HepG2 (cell line): Measurements from ENCODE around the gene B4GALT3. TPM values are rescaled to one million over a fixed set of nuclear protein-coding genes. Genes with fewer than 3 reads are reported as not detected.

Source experiments
- NAIF1 ChIP-seq: sonication (generic); formaldehyde crosslinking; IDR thresholded peaks from 2 replicates; pipeline ENCODE4 v1.5.0; 2020; ENCODE audit warnings: mild to moderate bottlenecking, missing genetic modification reagents, borderline replicate concordance
- NPAS2 ChIP-seq: sonication (generic); formaldehyde crosslinking; IDR thresholded peaks from 2 replicates; pipeline ENCODE4 v1.8.0; 2022; ENCODE audit warnings: mild to moderate bottlenecking, missing genetic modification reagents, borderline replicate concordance
- RELA ChIP-seq: sonication (generic); formaldehyde crosslinking; IDR thresholded peaks from 2 replicates; pipeline ENCODE4 v1.4.0; 2020; ENCODE audit warnings: missing genetic modification reagents
- polyA plus RNA-seq, 8 experiments: library from polyadenylated mRNA; depleted of rRNA in 3 of 8; stranded (reverse) in 7 of 8; unstranded in 1 of 8; fragments of >200 nt; fragmentation: Illumina TruSeq in 4 of 8; extraction: Trizol in 4 of 8; gene quantifications; 2 replicates each; pipeline versions ENCODE4 v1.2.1 to v1.2.3, GENCODE V29; 2011 to 2016; ENCODE audit warnings: low read depth in 4 of 8, missing spikeins in 1 of 8, mixed read lengths in 1 of 8; ENCODE audit not compliant: insufficient read depth in 1 of 8
- total RNA-seq, 5 experiments: library from RNA; depleted of rRNA; stranded (reverse); fragments of >200 nt; fragmentation: Illumina TruSeq; extraction: Trizol; gene quantifications; 2 replicates each; pipeline ENCODE4 v1.2.3, GENCODE V29; 2016; ENCODE audit warnings: low read depth in 1 of 5
- TF ChIP-seq, protein P1 (sequence below): IDR thresholded peaks from 2 replicates; pipeline ENCODE4 v1.6.1; 2016
- TF ChIP-seq, protein P2 (sequence below): sonication (generic); formaldehyde crosslinking; IDR thresholded peaks from 2 replicates; pipeline ENCODE4 v1.4.0; 2020; ENCODE audit warnings: mild to moderate bottlenecking, missing genetic modification reagents
- TF ChIP-seq, protein P3 (sequence below): sonication (generic); formaldehyde crosslinking; IDR thresholded peaks from 2 replicates; pipeline ENCODE4 v1.5.1; 2020; ENCODE audit warnings: missing genetic modification reagents, mild to moderate bottlenecking, borderline replicate concordance

Gene B4GALT3
- total and polyA plus RNA-seq, 2 of the 13 experiments (the other 11 are each of a cell fraction or from before 2014, with no cell fraction given), result 35.6 to 40.4 TPM

DNA sequence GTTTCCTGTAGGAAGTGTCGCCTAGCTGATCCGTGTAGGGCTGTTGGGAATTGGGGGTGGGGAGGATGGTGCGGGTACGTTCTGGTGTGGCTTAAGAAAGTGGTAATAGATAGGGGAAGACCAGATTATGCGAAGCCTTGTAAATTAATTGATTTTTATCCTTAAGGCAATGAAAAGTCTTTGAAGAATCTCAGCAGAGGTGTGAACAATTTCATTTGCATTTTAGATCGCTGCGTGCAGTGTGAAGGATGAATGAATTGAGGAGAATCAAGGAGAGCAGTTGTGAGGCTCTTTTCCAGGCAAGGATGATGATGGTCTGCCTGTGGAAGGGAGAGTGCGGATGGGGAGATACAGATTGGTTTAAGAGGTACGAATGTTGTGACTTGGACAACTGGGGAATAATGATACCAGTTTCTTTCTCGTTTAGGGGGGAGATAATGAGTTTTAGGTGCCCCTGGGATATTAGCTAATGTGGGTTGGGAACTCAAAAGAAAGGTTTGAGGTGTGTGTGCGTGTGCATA is 44.0 kb downstream of the B4GALT3 start (continued):
- TF ChIP-seq NAIF1 (CRISPR knock-in tag), result 0 out of 2 replicates have a peak, but pooled peaks have one; percentile 8
- no peak for TF ChIP-seq RELA
- TF ChIP-seq, protein P1, sequence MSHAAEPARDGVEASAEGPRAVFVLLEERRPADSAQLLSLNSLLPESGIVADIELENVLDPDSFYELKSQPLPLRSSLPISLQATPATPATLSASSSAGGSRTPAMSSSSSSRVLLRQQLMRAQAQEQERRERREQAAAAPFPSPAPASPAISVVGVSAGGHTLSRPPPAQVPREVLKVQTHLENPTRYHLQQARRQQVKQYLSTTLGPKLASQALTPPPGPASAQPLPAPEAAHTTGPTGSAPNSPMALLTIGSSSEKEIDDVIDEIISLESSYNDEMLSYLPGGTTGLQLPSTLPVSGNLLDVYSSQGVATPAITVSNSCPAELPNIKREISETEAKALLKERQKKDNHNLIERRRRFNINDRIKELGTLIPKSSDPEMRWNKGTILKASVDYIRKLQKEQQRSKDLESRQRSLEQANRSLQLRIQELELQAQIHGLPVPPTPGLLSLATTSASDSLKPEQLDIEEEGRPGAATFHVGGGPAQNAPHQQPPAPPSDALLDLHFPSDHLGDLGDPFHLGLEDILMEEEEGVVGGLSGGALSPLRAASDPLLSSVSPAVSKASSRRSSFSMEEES, result 0 out of 2 replicates have a peak, but pooled peaks have one; percentile 6
- TF ChIP-seq, protein P2, sequence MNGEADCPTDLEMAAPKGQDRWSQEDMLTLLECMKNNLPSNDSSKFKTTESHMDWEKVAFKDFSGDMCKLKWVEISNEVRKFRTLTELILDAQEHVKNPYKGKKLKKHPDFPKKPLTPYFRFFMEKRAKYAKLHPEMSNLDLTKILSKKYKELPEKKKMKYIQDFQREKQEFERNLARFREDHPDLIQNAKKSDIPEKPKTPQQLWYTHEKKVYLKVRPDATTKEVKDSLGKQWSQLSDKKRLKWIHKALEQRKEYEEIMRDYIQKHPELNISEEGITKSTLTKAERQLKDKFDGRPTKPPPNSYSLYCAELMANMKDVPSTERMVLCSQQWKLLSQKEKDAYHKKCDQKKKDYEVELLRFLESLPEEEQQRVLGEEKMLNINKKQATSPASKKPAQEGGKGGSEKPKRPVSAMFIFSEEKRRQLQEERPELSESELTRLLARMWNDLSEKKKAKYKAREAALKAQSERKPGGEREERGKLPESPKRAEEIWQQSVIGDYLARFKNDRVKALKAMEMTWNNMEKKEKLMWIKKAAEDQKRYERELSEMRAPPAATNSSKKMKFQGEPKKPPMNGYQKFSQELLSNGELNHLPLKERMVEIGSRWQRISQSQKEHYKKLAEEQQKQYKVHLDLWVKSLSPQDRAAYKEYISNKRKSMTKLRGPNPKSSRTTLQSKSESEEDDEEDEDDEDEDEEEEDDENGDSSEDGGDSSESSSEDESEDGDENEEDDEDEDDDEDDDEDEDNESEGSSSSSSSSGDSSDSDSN (CRISPR knock-in tag), result no peak
- TF ChIP-seq, protein P3, sequence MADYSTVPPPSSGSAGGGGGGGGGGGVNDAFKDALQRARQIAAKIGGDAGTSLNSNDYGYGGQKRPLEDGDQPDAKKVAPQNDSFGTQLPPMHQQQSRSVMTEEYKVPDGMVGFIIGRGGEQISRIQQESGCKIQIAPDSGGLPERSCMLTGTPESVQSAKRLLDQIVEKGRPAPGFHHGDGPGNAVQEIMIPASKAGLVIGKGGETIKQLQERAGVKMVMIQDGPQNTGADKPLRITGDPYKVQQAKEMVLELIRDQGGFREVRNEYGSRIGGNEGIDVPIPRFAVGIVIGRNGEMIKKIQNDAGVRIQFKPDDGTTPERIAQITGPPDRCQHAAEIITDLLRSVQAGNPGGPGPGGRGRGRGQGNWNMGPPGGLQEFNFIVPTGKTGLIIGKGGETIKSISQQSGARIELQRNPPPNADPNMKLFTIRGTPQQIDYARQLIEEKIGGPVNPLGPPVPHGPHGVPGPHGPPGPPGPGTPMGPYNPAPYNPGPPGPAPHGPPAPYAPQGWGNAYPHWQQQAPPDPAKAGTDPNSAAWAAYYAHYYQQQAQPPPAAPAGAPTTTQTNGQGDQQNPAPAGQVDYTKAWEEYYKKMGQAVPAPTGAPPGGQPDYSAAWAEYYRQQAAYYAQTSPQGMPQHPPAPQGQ (CRISPR knock-in tag), result no peak
- no peak for TF ChIP-seq NPAS2 (CRISPR knock-in tag)
